Measurements from ENCODE around the gene LINGO4.

LINGO4 gene

GRCh38 chr1:151847867-151848596, 42.8 kb upstream of the LINGO4 start:
- H3K27ac ChIP-seq, result no peak overlapping the region
- TF ChIP-seq ZFX (IDR thresholded peaks at IDR 0.05) (no peak), CTCF (conservative IDR thresholded peaks at IDR 0.05) (no peak)

- no peak overlapping the region for H3K27ac ChIP-seq
- no peak for TF ChIP-seq ZFX (IDR thresholded peaks at IDR 0.05)
- no peak for TF ChIP-seq CTCF (conservative IDR thresholded peaks at IDR 0.05)
These were observed 41.5 kb upstream of the LINGO4 start for GRCh38 chr1:151846686-151847237.

GRCh38 chr1:151846062-151846568, 40.9 kb upstream of the LINGO4 start:
- H3K27ac ChIP-seq, result no peak overlapping the region
- TF ChIP-seq CTCF (conservative IDR thresholded peaks at IDR 0.05), result no peak
- TF ChIP-seq ZFX (IDR thresholded peaks at IDR 0.05), result no peak

- TF ChIP-seq CTCF (conservative IDR thresholded peaks at IDR 0.05) (no peak), ZFX (IDR thresholded peaks at IDR 0.05) (no peak)
- H3K27ac ChIP-seq, result no peak overlapping the region
These were observed 38.2 kb upstream of the LINGO4 start for GRCh38 chr1:151843398-151843797.

GRCh38 chr1:151841141-151841540, 35.9 kb upstream of the LINGO4 start:
- no peak overlapping the region for H3K27ac ChIP-seq
- TF ChIP-seq ZFX (IDR thresholded peaks at IDR 0.05) (no peak), CTCF (conservative IDR thresholded peaks at IDR 0.05) (no peak)

- peak overlapping the region; percentile 92 for H3K27ac ChIP-seq
These were observed 35.2 kb upstream of the LINGO4 start for GRCh38 chr1:151840421-151840820.

More at GRCh38 chr1:151840421-151840820, 35.2 kb upstream of the LINGO4 start:
- TF ChIP-seq ZFX (IDR thresholded peaks at IDR 0.05) (no peak), CTCF (conservative IDR thresholded peaks at IDR 0.05) (no peak)
